HCT116 (cell line): ENCODE results near the gene THTPA. TPM values are rescaled to one million over a fixed set of nuclear protein-coding genes. Genes with fewer than 3 reads are reported as not detected.

ENCODE experiments used
- ATAC-seq: fragments of 200-7000 bp; cut with Tn5 transposase; 2 replicates; pipeline ENCODE4 v1.9.1; 2020; ENCODE audit warnings: mild to moderate bottlenecking, moderate library complexity
- BruUV-seq: library from RNA; stranded (reverse); fragments of 400-500 nt; replicated peaks from 2 replicates; lab custom pipeline; 2021; lab: Mats Ljungman, UMichigan
- CTCF ChIA-PET: fragments of 300-600 bp; sonication (Branson Sonifier 250); formaldehyde crosslinking; loops from one replicate; lab custom pipeline; 2021; ENCODE audit warnings: antibody characterized with exemption; lab: Charles Lee
- POLR2A ChIA-PET: fragments of 300-600, 350-600 bp; sonication (Branson Sonifier 250); formaldehyde crosslinking; loops from one replicate; lab custom pipeline; 2021; ENCODE audit warnings: antibody characterized with exemption; lab: Charles Lee
- RAD21 ChIA-PET, 2 experiments: fragments of 300-600 bp; sonication (Branson Sonifier 250); formaldehyde crosslinking; loops; one replicate each; lab custom pipeline; 2023; ENCODE audit warnings: low total read pairs in 2 of 2; ENCODE audit not compliant: uncharacterized antibody in 2 of 2, unreplicated experiment in 2 of 2, low non-redundant PET in 1 of 2; lab: Charles Lee
- DNase-seq: peaks from one replicate; pipeline ENCODE4 v3.0.0-alpha.2; 2010; ENCODE audit warnings: low read depth, low spot score
- H2AFZ ChIP-seq: fragments of 200-600 bp; shearing (Covaris generic), sonication (generic); 2 replicates; pipeline ENCODE4 v1.6.1; 2017; ENCODE audit warnings: low read depth, mixed run types, mixed read lengths, antibody characterized with exemption, low read length; ENCODE audit not compliant: poor library complexity, severe bottlenecking
- H3K27ac ChIP-seq: 2 replicates; pipeline ENCODE4 v1.5.1; 2012; ENCODE audit warnings: low read depth, low read length
- H3K27me3 ChIP-seq: fragments of 200-600 bp; sonication (generic); 2 replicates; pipeline ENCODE4 v1.6.1; 2016; ENCODE audit warnings: mixed run types, low read length, mixed read lengths; ENCODE audit not compliant: insufficient read depth
- H3K36me3 ChIP-seq, 2 experiments: fragments of 200-500 bp in 1 of 2; fragments of 200-600 bp in 1 of 2; sonication (Bioruptor generic) in 1 of 2; sonication (generic) in 1 of 2; 2 replicates each; pipeline versions ENCODE4 v1.5.1 to v1.6.1; 2014 to 2016; ENCODE audit warnings: low read length in 2 of 2, inconsistent platforms in 1 of 2, mixed read lengths in 1 of 2, mixed run types in 1 of 2; ENCODE audit not compliant: insufficient read depth in 2 of 2, control insufficient read depth in 1 of 2
- H3K4me1 ChIP-seq, 2 experiments: fragments of 200-600 bp in 1 of 2; sonication (generic) in 1 of 2; 2 replicates each; pipeline versions ENCODE4 v1.5.1 to v1.6.1; 2012 to 2017; ENCODE audit warnings: low read length in 2 of 2, inconsistent platforms in 1 of 2, mild to moderate bottlenecking in 1 of 2, mixed read lengths in 1 of 2, mixed run types in 1 of 2, moderate library complexity in 1 of 2; ENCODE audit not compliant: insufficient read depth in 2 of 2, control insufficient read depth in 1 of 2
- H3K4me2 ChIP-seq: fragments of 200-600 bp; sonication (generic); 2 replicates; pipeline ENCODE4 v1.6.1; 2017; ENCODE audit warnings: mixed run types, low read length, mixed read lengths
- H3K4me3 ChIP-seq, 2 experiments: fragments of 200-600 bp in 1 of 2; sonication (generic) in 1 of 2; replicated peaks in 1 of 2; 2 replicates each; pipeline ENCODE4 v1.5.1; 2011 to 2016; ENCODE audit warnings: low read length in 2 of 2, control low read depth in 1 of 2, low read depth in 1 of 2, mild to moderate bottlenecking in 1 of 2, mixed read lengths in 1 of 2, mixed run types in 1 of 2
- H3K79me2 ChIP-seq: fragments of 200-600 bp; sonication (generic); 2 replicates; pipeline ENCODE4 v1.6.1; 2017; ENCODE audit warnings: mild to moderate bottlenecking, mixed run types, low read length, moderate library complexity, mixed read lengths; ENCODE audit not compliant: insufficient read depth
- H3K9ac ChIP-seq: fragments of 200-600 bp; sonication (generic); 2 replicates; pipeline ENCODE4 v1.6.1; 2016; ENCODE audit warnings: low read length, mixed read lengths
- H3K9me2 ChIP-seq: fragments of 200-600 bp; sonication (generic), shearing (Covaris generic); 2 replicates; pipeline ENCODE4 v1.6.1; 2017; ENCODE audit warnings: mixed run types, mild to moderate bottlenecking, moderate library complexity; ENCODE audit not compliant: insufficient read depth
- H3K9me3 ChIP-seq, 2 experiments: fragments of 200-500 bp in 1 of 2; fragments of 200-600 bp in 1 of 2; sonication (Bioruptor generic) in 1 of 2; sonication (generic) in 1 of 2; 2 replicates each; pipeline ENCODE4 v1.6.1; 2014 to 2017; ENCODE audit warnings: low read length in 2 of 2, mixed read lengths in 2 of 2, inconsistent platforms in 1 of 2, low read depth in 1 of 2, mild to moderate bottlenecking in 1 of 2, mixed run types in 1 of 2, moderate library complexity in 1 of 2; ENCODE audit not compliant: control insufficient read depth in 1 of 2, insufficient read depth in 1 of 2
- H4K20me1 ChIP-seq: fragments of 200-600 bp; sonication (generic), shearing (Covaris generic); 2 replicates; pipeline ENCODE4 v1.6.1; 2017; ENCODE audit warnings: mixed run types, mild to moderate bottlenecking, moderate library complexity; ENCODE audit not compliant: insufficient read depth
- CEBPB ChIP-seq: IDR thresholded peaks from 2 replicates; pipeline ENCODE4 v1.6.1; 2012; ENCODE audit warnings: low read depth
- EGR1 ChIP-seq: IDR thresholded peaks from 2 replicates; pipeline ENCODE4 v1.6.1; 2012; ENCODE audit warnings: low read depth
- ELF1 ChIP-seq: IDR thresholded peaks from 2 replicates; pipeline ENCODE4 v1.6.1; 2012; ENCODE audit warnings: low read depth, borderline replicate concordance
- EZH2phosphoT487 ChIP-seq: fragments of 200-600 bp; IDR thresholded peaks from 2 replicates; pipeline ENCODE4 v1.6.1; 2018; ENCODE audit warnings: antibody characterized with exemption, borderline replicate concordance
- JUND ChIP-seq: IDR thresholded peaks from 2 replicates; pipeline ENCODE4 v1.6.1; 2012
- MAX ChIP-seq: IDR thresholded peaks from 2 replicates; pipeline ENCODE4 v1.6.1; 2012
- POLR2A ChIP-seq: IDR thresholded peaks from 2 replicates; pipeline ENCODE4 v1.7.0; 2011; ENCODE audit warnings: borderline replicate concordance; ENCODE audit not compliant: insufficient read depth, insufficient read length; ENCODE audit errors: extremely low read depth
- POLR2AphosphoS5 ChIP-seq: IDR thresholded peaks from 2 replicates; pipeline ENCODE4 v1.6.1; 2011; ENCODE audit warnings: mild to moderate bottlenecking, low read depth, low read length, moderate library complexity
- SRF ChIP-seq: IDR thresholded peaks from 2 replicates; pipeline ENCODE4 v1.6.1; 2012; ENCODE audit warnings: low read depth
- TCF7L2 ChIP-seq: IDR thresholded peaks from 2 replicates; pipeline ENCODE4 v1.7.0; 2011; ENCODE audit warnings: borderline replicate concordance, inconsistent platforms; ENCODE audit not compliant: insufficient read depth, insufficient read length; ENCODE audit errors: extremely low read depth
- ZBTB33 ChIP-seq: IDR thresholded peaks from 2 replicates; pipeline ENCODE4 v1.6.1; 2011; ENCODE audit warnings: mild to moderate bottlenecking, low read length, moderate library complexity; ENCODE audit not compliant: insufficient replicate concordance; ENCODE audit errors: extremely low read depth
- intact Hi-C: fragments of 100-400 bp; cut with micrococcal nuclease; formaldehyde crosslinking; loops from 2 replicates; pipeline ENCODE4 v1.10.0; 2022
- total RNA-seq: library from RNA; stranded (reverse); gene quantifications from one replicate; pipeline ENCODE4 v1.2.1, GENCODE V29; 2021; ENCODE audit not compliant: unreplicated experiment

The THTPA gene
- total RNA-seq, 1 experiment from 2014 or later, result 5.8 TPM

- Histone ChIP-seq H3K79me2 (no peaks in the 10 kb centered on the region), H3K27me3 (no peaks in the 10 kb centered on the region), H3K27ac (no peak overlapping the region), H3K4me1 (no peaks in the 10 kb centered on the region), H3K4me2 (no peak overlapping the region), H3K36me3 (no peaks in the 10 kb centered on the region), H3K9ac (no peak overlapping the region), H3K4me3 (no peak overlapping the region), H3K9me2 (no peaks in the 10 kb centered on the region), H4K20me1 (no peaks in the 10 kb centered on the region), H2AFZ (no peak overlapping the region), H3K9me3 (no peaks in the 10 kb centered on the region)
- no peak for TF ChIP-seq CEBPB
- TF ChIP-seq JUND, result no peak
- no peak for TF ChIP-seq POLR2AphosphoS5
- TF ChIP-seq POLR2A, result no peak
- TF ChIP-seq EGR1, result no peak
- no peak for TF ChIP-seq SRF
- RAD21 ChIA-PET, result no interaction called here
- CTCF ChIA-PET, result no interaction called here
- DNase-seq (no peak), ATAC-seq (no peak)
- POLR2A ChIA-PET, result no interaction called here
- BruUV-seq, result no TSS peak
- intact Hi-C loops, result no loop called here
These were observed 23.2 kb downstream of the THTPA start for GRCh38 chr14:23579311-23579630.

- H3K4me3 ChIP-seq, result no peak overlapping the region
- no peaks in the 10 kb centered on the region for H3K27me3 ChIP-seq
- H4K20me1 ChIP-seq, result no peaks in the 10 kb centered on the region
- no TSS peak for BruUV-seq
- H3K4me2 ChIP-seq, result no peak overlapping the region
- DNase-seq (no peak), ATAC-seq (no peak)
- ChIA-PET CTCF (no interaction called here), RAD21 (no interaction called here), POLR2A (no interaction called here)
- no peaks in the 10 kb centered on the region for H3K36me3 ChIP-seq
- no peak overlapping the region for H2AFZ ChIP-seq
- no peaks in the 10 kb centered on the region for H3K79me2 ChIP-seq
- no peak overlapping the region for H3K9ac ChIP-seq
- no peak for TF ChIP-seq EZH2phosphoT487
- no peak for TF ChIP-seq ELF1
- no peak for TF ChIP-seq POLR2A
- no peak for TF ChIP-seq TCF7L2
- TF ChIP-seq ZBTB33, result no peak
- TF ChIP-seq MAX, result no peak
- intact Hi-C loops, result no loop called here
- H3K9me3 ChIP-seq, result no peaks in the 10 kb centered on the region
- H3K4me1 ChIP-seq, result no peaks in the 10 kb centered on the region
- H3K9me2 ChIP-seq, result no peaks in the 10 kb centered on the region
- no peak overlapping the region for H3K27ac ChIP-seq
These were observed 23.7 kb downstream of the THTPA start for GRCh38 chr14:23579739-23580138.
